Activated CD8-positive, alpha-beta T cell treated with anti-CD3 and anti-CD28 coated beads for 36 hours (primary cell): ENCODE measurements around the gene AOPEP. TPM values are rescaled to one million over a fixed set of nuclear protein-coding genes. Genes with fewer than 3 reads are reported as not detected.

Source experiments
- ATAC-seq: fragments of 200-7000 bp; cut with Tn5 transposase; one replicate; pipeline ENCODE4 v1.10.0; 2021; ENCODE audit warnings: mild to moderate bottlenecking, moderate library complexity
- CTCF ChIA-PET: fragments of 350-600 bp; sonication (Branson Sonifier 250); formaldehyde crosslinking; loops from one replicate; lab custom pipeline; 2021; ENCODE audit warnings: antibody characterized with exemption; lab: Charles Lee
- POLR2A ChIA-PET: fragments of 350-600 bp; sonication (Branson Sonifier 250); formaldehyde crosslinking; loops from one replicate; lab custom pipeline; 2021; ENCODE audit warnings: antibody characterized with exemption; lab: Charles Lee
- DNase-seq: peaks from one replicate; pipeline ENCODE4 v3.0.0-alpha.2; 2020
- H3K27ac Mint-ChIP-seq: one replicate; pipeline ENCODE4 v1.8.0; 2021; ENCODE audit warnings: mild to moderate bottlenecking, mixed read lengths
- H3K27me3 Mint-ChIP-seq: one replicate; pipeline ENCODE4 v1.8.0; 2021; ENCODE audit warnings: mixed read lengths
- H3K36me3 Mint-ChIP-seq: one replicate; pipeline ENCODE4 v1.8.0; 2021; ENCODE audit warnings: low read depth, mixed read lengths
- H3K4me1 Mint-ChIP-seq: one replicate; pipeline ENCODE4 v1.8.0; 2021; ENCODE audit warnings: low read depth, mixed read lengths
- H3K4me3 Mint-ChIP-seq: one replicate; pipeline ENCODE4 v1.8.0; 2021; ENCODE audit warnings: mild to moderate bottlenecking, moderate library complexity, mixed read lengths
- H3K9me3 Mint-ChIP-seq: one replicate; pipeline ENCODE4 v1.8.0; 2021; ENCODE audit warnings: mixed read lengths
- CTCF ChIP-seq: fragments of 200-600 bp; IDR thresholded peaks from one replicate; pipeline ENCODE4 v1.8.0; 2022; ENCODE audit warnings: antibody characterized with exemption, mild to moderate bottlenecking
- intact Hi-C: fragments of 100-400 bp; cut with micrococcal nuclease; formaldehyde crosslinking; loops from one replicate; pipeline ENCODE4 v1.10.0; 2022
- total RNA-seq, 2 experiments: library from RNA; stranded (reverse); gene quantifications; one replicate each; pipeline ENCODE4 v1.2.3, GENCODE V29; 2021

The AOPEP gene
- total RNA-seq, 2 experiments from 2014 or later = 7.1 to 8.7 TPM

GRCh38 chr9:95095641-95096355 lies 369.3 kb downstream of the AOPEP start:
- TF ChIP-seq CTCF = no peak
- intact Hi-C loops = no loop called here
- ChIA-PET CTCF (interaction anchor here (1.2 to 2.3 kb wide), 4 partner anchors 15 to 414 kb away, joined by 3 to 9 read pairs (median 4); no protein-coding TSS in a partner anchor), POLR2A (no interaction called here)
- Mint-ChIP-seq H3K36me3 (no peaks in the 10 kb centered on the region), H3K4me3 (no peak overlapping the region), H3K27ac (no peak overlapping the region), H3K27me3 (no peaks in the 10 kb centered on the region), H3K9me3 (no peaks in the 10 kb centered on the region), H3K4me1 (peaks cover 7% of the 10 kb centered on the region)
- no peak for ATAC-seq
- no peak for DNase-seq

GRCh38 chr9:95096381-95096780 lies 369.9 kb downstream of the AOPEP start:
- no peak overlapping the region for H3K27ac Mint-ChIP-seq
- H3K36me3 Mint-ChIP-seq = no peaks in the 10 kb centered on the region
- no peak for ATAC-seq
- H3K4me3 Mint-ChIP-seq = no peak overlapping the region
- intact Hi-C loops = no loop called here
- no peaks in the 10 kb centered on the region for H3K27me3 Mint-ChIP-seq
- peaks cover 7% of the 10 kb centered on the region for H3K4me1 Mint-ChIP-seq
- ChIA-PET POLR2A (no interaction called here), CTCF (interaction anchor here (1.3 to 2.3 kb wide), 3 partner anchors 14 to 35 kb away, joined by 3 to 9 read pairs (median 6); no protein-coding TSS in a partner anchor)
- no peak for DNase-seq
- no peak for TF ChIP-seq CTCF
- no peaks in the 10 kb centered on the region for H3K9me3 Mint-ChIP-seq

GRCh38 chr9:95096807-95097206 lies 370.3 kb downstream of the AOPEP start:
- CTCF ChIA-PET = interaction anchor here (1.3 to 1.5 kb wide), 2 partner anchors 14 to 30 kb away, joined by 3 to 6 read pairs; no protein-coding TSS in a partner anchor

GRCh38 chr9:95097279-95097678 lies 370.8 kb downstream of the AOPEP start:
- CTCF ChIA-PET = interaction anchor here (1.5 kb wide), 1 partner anchor 14 kb away, joined by 3 read pairs; no protein-coding TSS in a partner anchor
- H3K9me3 Mint-ChIP-seq = no peaks in the 10 kb centered on the region
- no peak overlapping the region for H3K27ac Mint-ChIP-seq
- TF ChIP-seq CTCF = no peak
- ATAC-seq (no peak), DNase-seq (no peak)
- POLR2A ChIA-PET = no interaction called here
- no peaks in the 10 kb centered on the region for H3K36me3 Mint-ChIP-seq
- intact Hi-C loops = no loop called here
- H3K4me3 Mint-ChIP-seq = no peak overlapping the region
- no peaks in the 10 kb centered on the region for H3K27me3 Mint-ChIP-seq
- peaks cover 7% of the 10 kb centered on the region for H3K4me1 Mint-ChIP-seq

More at GRCh38 chr9:95096807-95097206, 370.3 kb downstream of the AOPEP start:
- intact Hi-C loops = no loop called here
- H3K36me3 Mint-ChIP-seq = no peaks in the 10 kb centered on the region
- H3K9me3 Mint-ChIP-seq = no peaks in the 10 kb centered on the region
- POLR2A ChIA-PET = no interaction called here
- no peak overlapping the region for H3K4me3 Mint-ChIP-seq
- DNase-seq (no peak), ATAC-seq (no peak)
- no peak overlapping the region for H3K27ac Mint-ChIP-seq
- H3K4me1 Mint-ChIP-seq = peaks cover 7% of the 10 kb centered on the region
- TF ChIP-seq CTCF = no peak
- no peaks in the 10 kb centered on the region for H3K27me3 Mint-ChIP-seq

GRCh38 chr9:95098391-95098921 lies 372.0 kb downstream of the AOPEP start:
- POLR2A ChIA-PET = no interaction called here
- no peak for DNase-seq
- Mint-ChIP-seq H3K27ac (no peak overlapping the region), H3K4me3 (no peak overlapping the region), H3K36me3 (no peaks in the 10 kb centered on the region), H3K27me3 (no peaks in the 10 kb centered on the region), H3K4me1 (no peaks in the 10 kb centered on the region), H3K9me3 (no peaks in the 10 kb centered on the region)
- intact Hi-C loops = no loop called here
- CTCF ChIA-PET = interaction anchor here (1.9 kb wide), 1 partner anchor 33 kb away, joined by 8 read pairs; no protein-coding TSS in a partner anchor
- no peak for TF ChIP-seq CTCF
- ATAC-seq = no peak
